D341Med (cell line): ENCODE results near the gene ZFAND2B.

Experiments used
- DNase-seq: peaks from one replicate; pipeline ENCODE4 v3.0.0; 2012; ENCODE audit warnings: low spot score

The ZFAND2B gene

DNA sequence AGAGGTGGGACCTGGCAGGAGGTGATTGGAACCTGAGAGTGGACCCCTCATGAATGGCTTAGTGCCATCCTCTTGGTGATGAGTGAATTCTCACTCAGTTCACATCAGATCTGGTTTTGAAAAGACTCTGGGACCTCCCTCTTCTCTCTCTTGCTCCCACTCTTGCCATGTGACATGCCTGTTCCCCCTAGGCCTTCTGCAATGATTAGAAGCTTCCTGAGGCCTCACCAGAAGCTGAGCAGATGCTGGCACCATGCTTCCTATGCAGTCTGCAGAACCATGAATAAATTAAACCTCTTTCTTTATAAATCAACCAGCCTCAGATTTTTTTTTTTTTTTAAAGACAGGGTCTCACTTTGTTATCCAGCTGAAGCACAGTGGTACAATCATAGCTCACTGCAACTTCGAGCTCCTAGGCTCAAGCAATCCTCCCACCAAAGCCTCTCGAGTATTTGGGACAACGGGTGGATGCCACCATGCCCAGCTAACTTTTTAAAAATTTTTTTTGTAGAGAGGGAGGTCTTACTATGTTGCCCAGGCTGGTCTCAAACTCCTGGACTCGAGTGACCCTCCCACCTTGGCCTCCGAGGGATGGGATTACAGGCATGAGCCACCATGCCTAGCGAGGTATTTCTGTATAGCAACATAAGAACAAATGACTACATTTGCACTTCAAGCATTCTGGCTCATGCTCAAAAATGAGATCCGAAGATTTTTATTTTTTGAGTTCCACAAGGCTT lies 2.0 kb upstream of the ZFAND2B start:
- DNase-seq: no peak

DNA sequence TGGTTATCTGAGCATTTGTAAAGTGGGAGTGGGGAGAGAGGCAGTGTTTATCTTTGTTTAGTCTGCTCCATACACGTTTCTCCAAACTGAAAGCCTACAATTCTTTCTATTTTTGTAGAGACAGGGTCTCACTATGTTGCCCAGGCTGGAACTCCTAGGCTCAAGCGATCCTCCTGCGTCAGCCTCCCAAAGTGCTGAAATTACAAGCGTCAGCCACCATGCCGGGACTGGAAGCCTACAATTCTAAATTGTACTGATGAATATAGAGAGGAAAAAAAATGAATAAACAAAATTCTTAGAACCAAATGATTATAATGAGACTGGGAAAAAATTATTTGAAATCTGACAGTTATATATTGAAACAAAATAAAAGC lies 1.4 kb upstream of the ZFAND2B start:
- DNase-seq: no peak

DNA sequence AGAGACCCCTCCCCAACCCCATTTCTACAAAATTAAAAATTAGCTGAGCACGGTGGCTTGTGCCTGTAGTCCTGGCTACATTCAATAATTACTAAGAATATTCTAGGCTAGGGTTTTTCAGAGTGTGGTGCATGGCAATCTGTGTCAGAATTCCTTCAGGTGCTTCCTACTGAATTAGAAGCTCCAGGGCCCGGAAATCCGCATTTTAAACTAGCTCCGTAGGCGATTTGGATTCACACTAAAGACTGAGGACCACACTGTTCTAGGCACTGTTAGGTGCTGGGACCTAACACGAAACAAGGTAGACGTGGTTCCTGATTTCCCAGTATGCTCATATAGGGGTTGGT lies 628 bp upstream of the ZFAND2B start:
- DNase-seq: no peak

GRCh38 chr2:219207134-219207883 lies 727 bp downstream of the ZFAND2B start:
- DNase-seq: no peak

DNA sequence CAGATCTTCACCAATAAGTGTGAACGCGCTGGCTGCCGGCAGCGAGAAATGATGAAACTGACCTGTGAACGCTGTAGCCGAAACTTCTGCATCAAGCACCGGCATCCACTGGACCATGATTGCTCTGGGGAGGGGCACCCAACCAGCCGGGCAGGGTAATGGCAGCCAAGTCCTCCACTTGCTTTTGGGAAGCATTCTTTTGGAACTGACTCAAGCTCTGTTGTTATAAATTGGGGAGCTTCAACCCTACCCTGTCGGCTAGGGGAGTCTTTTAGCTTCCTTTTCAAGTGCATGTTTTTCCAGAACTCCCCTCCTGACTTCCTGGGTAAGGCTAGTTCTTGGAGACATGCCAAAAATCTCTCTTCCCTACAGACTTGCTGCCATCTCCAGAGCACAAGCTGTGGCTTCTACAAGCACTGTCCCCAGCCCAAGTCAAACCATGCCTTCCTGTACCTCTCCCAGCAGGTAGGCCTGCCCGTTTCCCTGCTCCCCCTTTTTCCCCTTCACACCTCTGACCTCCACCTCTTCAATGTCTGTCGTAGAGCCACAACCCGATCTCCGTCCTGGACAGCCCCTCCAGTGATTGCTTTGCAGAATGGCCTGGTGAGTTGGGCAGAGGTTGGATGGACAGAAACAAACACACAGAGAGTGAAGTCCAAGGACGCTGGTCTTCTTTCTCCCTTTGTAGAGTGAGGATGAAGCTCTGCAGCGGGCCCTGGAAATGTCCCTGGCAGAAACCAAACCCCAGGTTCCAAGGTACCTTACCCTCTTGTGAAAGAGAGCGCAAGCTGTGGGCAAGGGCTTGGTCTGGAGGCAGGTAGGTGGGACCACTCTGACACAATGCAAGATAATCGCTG lies 1.5 kb downstream of the ZFAND2B start:
- no peak for DNase-seq

DNA sequence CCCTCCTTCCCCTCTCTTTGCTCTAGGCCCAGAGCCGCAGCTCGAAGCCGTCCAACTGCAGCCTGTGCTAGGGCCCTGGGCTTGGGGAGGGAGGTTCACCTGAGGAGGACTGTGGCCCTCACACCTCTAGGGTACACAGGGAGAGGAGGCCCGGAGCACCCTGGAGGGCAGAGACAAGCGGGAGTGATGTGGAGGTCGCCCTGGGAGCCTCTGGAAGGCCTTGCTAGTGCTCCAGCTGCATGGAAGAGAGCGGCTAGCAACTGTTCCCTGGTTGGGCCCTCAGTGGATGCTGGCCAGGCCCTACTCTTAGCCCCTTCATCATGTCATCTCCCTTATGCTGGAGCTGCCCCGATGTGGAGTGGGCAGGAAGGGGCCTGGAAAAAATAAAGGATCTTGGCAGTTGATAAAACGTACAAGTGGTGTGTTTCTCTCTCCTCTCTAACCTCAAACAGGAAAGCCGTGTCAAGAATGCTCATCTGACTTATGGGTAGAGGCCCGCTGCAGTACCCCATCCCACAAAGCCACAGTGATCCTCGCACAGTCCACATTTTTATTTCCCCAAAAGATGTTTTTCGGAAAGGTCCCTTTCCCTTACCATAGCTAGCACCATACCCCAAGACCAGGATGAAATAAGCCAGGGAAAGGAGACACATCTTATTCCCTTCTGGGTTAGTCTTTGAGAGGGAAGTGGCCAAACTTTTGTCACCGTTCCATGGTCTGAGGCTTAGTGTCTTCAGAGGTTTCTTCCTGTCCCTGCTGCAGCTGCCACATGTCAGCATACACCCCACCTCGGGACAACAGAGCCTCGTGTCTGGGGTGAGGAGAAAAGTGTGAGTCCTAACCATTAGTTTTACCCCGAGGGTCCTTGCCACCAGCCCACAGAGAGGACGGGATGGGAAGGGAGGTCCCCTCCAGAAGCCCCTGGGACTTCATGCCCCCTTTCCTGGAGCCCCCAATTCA lies 2.9 kb downstream of the ZFAND2B start:
- DNase-seq: no peak

GRCh38 chr2:219210196-219210885 lies 3.8 kb downstream of the ZFAND2B start:
- no peak for DNase-seq

GRCh38 chr2:219210886-219211362 lies 4.3 kb downstream of the ZFAND2B start:
- DNase-seq: no peak

- DNase-seq: no peak
Measured at GRCh38 chr2:219213026-219213415, 6.4 kb downstream of the ZFAND2B start.

DNA sequence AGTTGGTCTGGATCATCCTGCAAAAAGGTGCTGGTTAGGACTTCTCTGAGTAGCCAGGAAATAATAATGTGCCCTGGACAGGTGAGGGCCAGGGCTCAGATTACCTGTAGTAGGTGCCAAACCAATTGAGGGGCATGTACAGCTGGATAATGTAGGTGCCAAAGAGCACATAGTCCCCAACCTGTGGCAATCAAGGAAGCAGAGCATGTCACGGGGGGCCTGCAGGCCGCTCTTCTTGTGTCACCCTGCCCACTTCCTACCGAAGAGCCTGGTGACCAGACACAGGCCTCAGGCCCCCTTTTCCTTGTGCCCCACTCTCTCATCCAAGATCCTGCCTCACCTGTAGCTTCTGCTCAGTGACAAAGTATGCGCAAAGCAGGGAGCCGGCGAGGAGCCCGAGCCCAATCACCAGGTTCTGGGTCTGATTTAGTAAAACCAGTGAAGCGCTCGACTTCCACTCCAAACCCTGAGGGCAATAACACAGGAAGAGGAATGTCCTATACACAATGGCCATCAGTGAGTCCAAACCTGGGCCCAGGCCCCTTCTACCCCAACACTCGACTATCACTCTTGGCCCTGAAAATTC lies 7.0 kb downstream of the ZFAND2B start:
- DNase-seq: no peak

DNA sequence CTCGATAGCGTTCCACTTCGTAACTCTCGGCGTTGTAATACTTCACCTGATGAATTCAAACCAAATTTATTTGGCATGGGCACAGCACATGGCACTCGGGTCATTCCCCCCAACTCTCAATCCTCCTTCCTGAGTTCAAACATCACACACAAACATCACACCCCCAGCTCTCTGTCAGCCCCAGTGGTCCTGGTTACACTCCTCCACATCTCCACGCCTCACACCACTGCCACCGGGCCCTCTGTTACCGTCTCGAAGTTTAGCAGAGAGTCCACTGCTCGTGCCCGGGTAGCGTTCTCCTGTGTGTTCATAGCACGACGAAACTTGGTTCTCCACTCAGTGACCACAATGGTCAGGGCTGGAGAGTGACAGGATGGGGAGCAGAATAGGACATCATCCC lies 7.6 kb downstream of the ZFAND2B start:
- no peak for DNase-seq

- DNase-seq: no peak
Measured at GRCh38 chr2:219214786-219215185, 8.2 kb downstream of the ZFAND2B start.

DNA sequence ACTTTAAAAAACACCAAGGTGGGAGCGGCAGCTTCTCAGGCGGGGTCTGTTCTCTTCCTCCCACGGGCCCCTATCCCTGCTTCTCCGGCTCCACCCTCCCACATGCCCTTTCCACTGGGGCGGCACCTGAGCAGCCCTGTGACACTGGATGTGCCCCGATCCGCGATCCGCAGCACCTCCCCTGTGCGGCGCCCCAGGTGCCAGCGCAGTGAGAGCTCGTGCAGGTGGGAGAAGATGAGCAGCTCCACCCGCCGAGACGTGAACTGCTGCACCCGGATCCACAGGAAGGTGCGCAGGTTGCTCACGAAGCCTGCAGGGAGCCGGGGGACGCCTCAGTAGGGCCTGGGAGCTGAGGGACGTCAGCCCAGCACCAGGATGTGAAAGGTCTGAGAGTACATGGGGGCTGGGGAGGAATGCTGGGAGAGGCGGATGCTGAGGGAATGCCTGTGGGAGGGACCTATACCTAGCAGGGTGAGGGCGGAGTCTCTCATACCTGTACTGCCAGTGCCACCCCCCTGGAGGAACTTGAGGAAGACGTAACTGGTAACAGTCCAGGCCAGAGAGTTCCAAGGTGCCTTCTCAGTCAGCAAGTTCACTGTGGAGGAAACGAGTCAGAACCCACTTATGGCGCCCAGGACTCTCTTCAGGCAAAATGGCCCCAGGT lies 9.4 kb downstream of the ZFAND2B start:
- DNase-seq: no peak

DNA sequence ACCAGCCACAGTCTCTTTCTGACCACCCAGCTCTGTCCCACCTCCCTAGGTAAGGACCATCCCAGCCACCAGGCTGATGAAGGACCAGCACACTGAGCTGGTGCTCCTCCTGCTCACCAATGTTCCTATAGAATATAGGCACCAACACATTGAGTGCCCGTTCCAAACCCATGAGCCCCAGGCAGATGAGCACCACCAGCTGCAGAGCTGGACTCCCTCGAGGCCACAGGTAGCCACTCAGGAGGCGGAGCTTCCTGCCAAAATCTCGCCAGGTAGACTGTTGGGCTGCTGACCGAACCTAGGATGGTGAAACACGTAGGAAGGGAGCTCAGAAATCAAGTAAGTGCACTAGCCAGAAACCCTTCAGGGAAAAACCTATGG lies 9.9 kb downstream of the ZFAND2B start:
- DNase-seq: no peak

DNA sequence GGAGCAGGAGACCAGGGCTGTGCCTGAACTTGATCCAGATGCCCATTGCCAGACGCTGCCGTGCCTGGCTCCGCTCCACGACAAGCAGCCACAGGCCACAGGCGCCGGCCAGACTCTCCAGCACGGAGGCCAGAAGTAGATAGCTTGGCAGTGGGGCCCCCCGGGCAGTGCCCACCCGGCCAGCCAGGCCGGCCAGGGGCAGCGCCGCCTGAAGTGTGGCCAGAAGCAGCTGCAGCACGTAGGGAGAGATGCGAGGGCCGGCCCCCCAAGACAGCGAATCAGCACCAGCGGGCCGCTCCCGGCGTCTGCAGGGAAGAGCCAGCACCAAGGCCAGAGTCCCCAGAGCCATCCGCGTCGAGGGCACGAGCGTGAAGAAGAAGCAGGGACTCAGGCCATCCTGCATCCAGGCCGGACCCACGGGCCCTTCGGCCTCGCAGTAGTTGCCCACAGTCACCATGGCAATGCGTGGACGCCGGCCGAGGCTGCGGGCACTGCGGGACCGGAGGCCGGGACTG lies 11.7 kb downstream of the ZFAND2B start:
- peak; percentile 57 for DNase-seq

DNA sequence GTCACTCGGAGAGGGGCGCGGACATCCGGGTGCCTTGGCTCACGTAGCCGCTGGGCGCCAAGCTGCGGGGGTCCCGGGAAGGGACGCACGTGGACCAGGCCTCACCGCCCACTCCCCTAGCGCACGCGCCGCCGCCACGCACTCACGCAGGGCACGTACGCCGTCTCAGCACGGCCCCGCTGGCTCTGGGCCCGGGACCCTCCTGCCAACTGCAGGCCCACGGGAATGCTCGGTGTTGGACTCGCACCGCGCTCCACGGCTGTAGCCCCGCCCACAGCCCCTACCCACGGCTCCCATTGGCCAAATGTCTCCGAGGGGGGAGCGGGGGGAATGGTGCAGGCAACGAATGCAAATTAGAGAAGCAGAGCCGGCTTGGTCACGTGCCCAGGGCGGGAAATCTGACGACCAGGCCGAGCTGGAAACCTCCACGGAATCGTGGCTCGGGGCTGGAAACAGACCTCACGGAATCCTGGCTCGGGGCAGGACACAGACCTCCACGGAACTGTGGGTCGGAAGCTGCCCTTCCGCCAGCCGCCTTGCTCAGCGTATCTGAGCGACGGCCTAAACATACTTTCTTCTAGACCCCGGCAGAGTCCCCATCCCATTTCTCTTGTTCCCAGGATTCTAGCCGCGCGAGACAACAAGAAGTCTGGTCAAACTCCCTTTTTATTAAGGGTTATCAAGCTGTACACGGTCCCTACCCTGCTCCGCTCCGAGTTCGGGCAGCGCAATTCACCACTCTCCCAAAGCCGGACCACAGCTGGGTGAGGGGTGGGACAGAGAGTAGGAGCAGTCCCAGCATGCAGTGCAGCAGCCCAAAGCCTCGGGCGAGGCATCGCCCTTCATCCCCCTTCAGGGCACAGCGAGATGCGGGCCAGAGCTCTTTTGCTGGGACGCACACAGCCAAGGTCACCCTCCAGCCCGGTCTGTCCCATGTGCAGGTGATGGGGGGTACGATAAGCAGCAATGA lies 12.4 kb downstream of the ZFAND2B start, which contains the start of gene ABCB6:
ABCB6 (minus strand) TSS at position 227 of the 970 bp plus-strand sequence. CDS start 285 bp downstream, outside the sequence.
- DNase-seq: peak; percentile 95

GRCh38 chr2:219219784-219220532 lies 13.4 kb downstream of the ZFAND2B start:
- DNase-seq: no peak
